ENCODE measurements around the gene GSS. TPM values are rescaled to one million over a fixed set of nuclear protein-coding genes. Genes with fewer than 3 reads are reported as not detected.

GSS gene
- total RNA-seq, 4 donors from 2014 or later, result 28.0 to 47.6 (median 35.6) TPM

DNA sequence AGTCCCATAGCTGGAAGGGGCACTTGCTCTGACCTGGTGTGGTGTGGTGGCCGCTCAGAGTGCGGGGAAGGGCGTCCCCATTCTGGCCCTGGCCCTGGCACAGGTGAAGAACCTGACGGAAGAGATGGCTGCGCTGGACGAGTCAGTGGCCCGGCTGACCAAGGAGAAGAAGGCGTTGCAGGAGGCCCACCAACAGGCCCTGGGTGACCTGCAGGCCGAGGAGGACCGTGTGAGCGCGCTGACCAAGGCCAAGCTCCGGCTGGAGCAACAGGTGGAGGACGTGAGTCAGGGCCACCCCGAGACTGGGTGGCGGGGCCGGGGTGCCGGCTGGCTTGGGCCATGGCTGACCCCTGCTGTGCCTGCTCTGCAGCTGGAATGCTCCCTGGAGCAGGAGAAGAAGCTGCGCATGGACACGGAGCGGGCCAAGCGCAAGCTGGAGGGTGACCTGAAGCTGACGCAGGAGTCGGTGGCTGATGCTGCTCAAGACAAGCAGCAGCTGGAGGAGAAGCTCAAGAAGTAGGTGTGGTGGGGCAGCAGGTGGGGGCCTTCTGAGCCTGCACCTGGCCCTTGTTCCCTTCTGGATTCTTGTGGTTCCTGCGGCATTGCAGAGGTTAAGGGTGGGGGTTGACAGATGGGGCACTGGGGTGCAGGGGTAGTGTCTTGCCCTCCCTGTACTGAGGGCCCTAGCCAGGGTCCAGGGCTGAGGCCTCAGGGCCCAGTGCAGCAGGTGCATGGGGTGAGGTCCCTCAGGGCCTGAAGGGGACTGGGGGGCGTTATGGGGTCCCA, 40.8 kb upstream of the GSS start:
- no peaks in the 10 kb centered on the region for H3K9me3 ChIP-seq
- 86% methylated on average over 14 of the region's 26 CpGs; no CpG with 5 or more reads in 1 of the 2 donors for WGBS, 2 donors (ENCODE audit: low coverage in 1 of 2)
- H3K36me3 ChIP-seq, result peaks cover 0 to 89% of the 10 kb centered on the region in 2 donors
- TF ChIP-seq EP300 (IDR thresholded peaks at IDR 0.05), result no peak
- TF ChIP-seq POLR2A (IDR thresholded peaks at IDR 0.05), result no peak
- TF ChIP-seq POLR2AphosphoS5 (IDR thresholded peaks at IDR 0.05), result no peak
- TF ChIP-seq, protein P1, sequence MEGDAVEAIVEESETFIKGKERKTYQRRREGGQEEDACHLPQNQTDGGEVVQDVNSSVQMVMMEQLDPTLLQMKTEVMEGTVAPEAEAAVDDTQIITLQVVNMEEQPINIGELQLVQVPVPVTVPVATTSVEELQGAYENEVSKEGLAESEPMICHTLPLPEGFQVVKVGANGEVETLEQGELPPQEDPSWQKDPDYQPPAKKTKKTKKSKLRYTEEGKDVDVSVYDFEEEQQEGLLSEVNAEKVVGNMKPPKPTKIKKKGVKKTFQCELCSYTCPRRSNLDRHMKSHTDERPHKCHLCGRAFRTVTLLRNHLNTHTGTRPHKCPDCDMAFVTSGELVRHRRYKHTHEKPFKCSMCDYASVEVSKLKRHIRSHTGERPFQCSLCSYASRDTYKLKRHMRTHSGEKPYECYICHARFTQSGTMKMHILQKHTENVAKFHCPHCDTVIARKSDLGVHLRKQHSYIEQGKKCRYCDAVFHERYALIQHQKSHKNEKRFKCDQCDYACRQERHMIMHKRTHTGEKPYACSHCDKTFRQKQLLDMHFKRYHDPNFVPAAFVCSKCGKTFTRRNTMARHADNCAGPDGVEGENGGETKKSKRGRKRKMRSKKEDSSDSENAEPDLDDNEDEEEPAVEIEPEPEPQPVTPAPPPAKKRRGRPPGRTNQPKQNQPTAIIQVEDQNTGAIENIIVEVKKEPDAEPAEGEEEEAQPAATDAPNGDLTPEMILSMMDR (IDR thresholded peaks at IDR 0.05), result no peak
- H3K27ac ChIP-seq, result no peak overlapping the region
- peaks cover 0 to 16% (median 7%) of the 10 kb centered on the region in 3 donors for H3K4me1 ChIP-seq
- no peak overlapping the region for H3K4me3 ChIP-seq
- no peak for ATAC-seq
- no peaks in the 10 kb centered on the region for H3K27me3 ChIP-seq

DNA sequence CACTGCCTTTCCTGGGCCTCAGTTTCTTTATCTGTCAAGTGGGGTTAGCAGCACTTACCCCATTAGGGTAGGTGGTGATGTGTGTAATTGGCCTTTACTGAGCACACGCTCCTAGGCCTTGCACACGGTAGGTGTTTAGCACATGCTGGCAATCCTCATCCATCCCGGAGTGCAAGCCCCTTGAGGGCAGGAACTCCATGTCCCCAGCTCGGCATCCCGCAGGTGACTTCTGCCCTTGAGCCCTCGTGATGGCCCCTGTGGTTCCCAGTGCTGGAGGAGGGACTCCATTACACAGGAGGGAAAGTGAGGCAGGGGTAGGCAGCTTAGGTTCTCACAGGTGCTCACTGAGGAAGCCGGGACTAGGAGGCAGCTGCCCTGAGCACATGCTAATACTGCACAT, 40.1 kb upstream of the GSS start:
- H3K27ac ChIP-seq, result no peak overlapping the region
- no peak for ATAC-seq
- peaks cover 0 to 16% (median 7%) of the 10 kb centered on the region in 3 donors for H3K4me1 ChIP-seq
- H3K36me3 ChIP-seq, result peaks cover 0 to 82% of the 10 kb centered on the region in 2 donors
- TF ChIP-seq EP300 (IDR thresholded peaks at IDR 0.05) (no peak), POLR2A (IDR thresholded peaks at IDR 0.05) (no peak), POLR2AphosphoS5 (IDR thresholded peaks at IDR 0.05) (no peak)
- TF ChIP-seq, protein P1 (IDR thresholded peaks at IDR 0.05), result no peak
- H3K9me3 ChIP-seq, result no peaks in the 10 kb centered on the region
- no peak overlapping the region for H3K4me3 ChIP-seq
- WGBS, 2 donors (ENCODE audit: low coverage in 1 of 2), result no CpG with 5 or more reads among the region's 7 CpGs
- no peaks in the 10 kb centered on the region for H3K27me3 ChIP-seq

DNA sequence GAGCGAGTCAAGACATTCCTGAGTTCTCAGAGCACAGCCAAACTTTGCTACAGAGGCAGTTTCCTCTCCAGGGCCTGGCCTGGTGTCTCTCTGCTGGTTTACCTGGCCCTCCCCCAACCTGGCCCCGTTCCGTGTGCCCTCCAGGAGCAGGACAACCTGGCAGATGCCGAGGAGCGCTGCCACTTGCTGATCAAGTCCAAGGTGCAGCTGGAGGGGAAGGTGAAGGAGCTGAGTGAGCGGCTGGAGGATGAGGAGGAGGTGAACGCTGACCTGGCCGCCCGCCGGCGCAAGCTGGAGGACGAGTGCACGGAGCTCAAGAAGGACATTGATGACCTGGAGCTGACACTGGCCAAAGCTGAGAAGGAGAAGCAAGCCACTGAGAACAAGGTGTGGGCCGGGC, 39.6 kb upstream of the GSS start:
- H3K4me3 ChIP-seq, result no peak overlapping the region
- no peak overlapping the region for H3K27ac ChIP-seq
- no peaks in the 10 kb centered on the region for H3K27me3 ChIP-seq
- H3K9me3 ChIP-seq, result no peaks in the 10 kb centered on the region
- no peak for ATAC-seq
- TF ChIP-seq, protein P1 (IDR thresholded peaks at IDR 0.05), result no peak
- no peak for TF ChIP-seq POLR2A (IDR thresholded peaks at IDR 0.05)
- no peak for TF ChIP-seq POLR2AphosphoS5 (IDR thresholded peaks at IDR 0.05)
- TF ChIP-seq EP300 (IDR thresholded peaks at IDR 0.05), result no peak
- peaks cover 0 to 77% of the 10 kb centered on the region in 2 donors for H3K36me3 ChIP-seq
- WGBS, 2 donors (ENCODE audit: low coverage in 1 of 2), result 100% methylated on average over 1 of the region's 14 CpGs; no CpG with 5 or more reads in 1 of the 2 donors
- peaks cover 0 to 16% (median 7%) of the 10 kb centered on the region in 3 donors for H3K4me1 ChIP-seq

DNA sequence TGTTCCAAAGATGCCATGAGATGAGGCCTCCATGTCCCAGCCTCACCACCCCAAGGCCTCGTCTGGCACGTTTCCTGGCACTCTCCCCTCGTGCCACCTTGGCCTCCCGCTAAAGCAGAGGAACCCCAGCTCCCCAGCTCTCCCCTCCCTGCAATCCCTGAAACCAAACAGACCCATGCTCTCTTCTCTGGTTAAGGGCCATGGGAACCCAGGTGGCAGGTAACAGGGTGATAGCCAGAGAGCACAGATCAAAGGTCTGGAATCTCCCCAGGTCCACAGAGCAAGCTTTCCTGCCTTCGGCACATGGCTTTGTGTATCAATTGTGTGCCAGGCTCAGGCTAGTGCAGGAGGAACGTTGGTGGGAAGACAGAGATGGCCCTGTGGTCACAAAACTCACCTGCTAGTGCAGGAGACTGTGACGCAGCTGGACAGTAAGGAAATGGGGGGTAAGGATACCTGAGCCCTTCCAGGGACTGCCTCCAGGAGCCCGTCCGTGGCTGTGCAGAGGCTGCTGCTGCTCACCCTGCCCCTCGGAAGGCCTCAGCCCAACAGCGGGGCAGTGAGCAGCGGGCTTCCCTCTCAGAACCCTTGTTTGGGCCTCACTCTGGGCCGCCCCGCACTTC, 39.0 kb upstream of the GSS start:
- peaks cover 0 to 16% (median 7%) of the 10 kb centered on the region in 3 donors for H3K4me1 ChIP-seq
- no peaks in the 10 kb centered on the region for H3K27me3 ChIP-seq
- H3K36me3 ChIP-seq, result peaks cover 0 to 71% of the 10 kb centered on the region in 2 donors
- no peak for TF ChIP-seq POLR2AphosphoS5 (IDR thresholded peaks at IDR 0.05)
- TF ChIP-seq POLR2A (IDR thresholded peaks at IDR 0.05), result no peak
- TF ChIP-seq, protein P1 (IDR thresholded peaks at IDR 0.05), result no peak
- no peak for TF ChIP-seq EP300 (IDR thresholded peaks at IDR 0.05)
- no peak overlapping the region for H3K27ac ChIP-seq
- no peaks in the 10 kb centered on the region for H3K9me3 ChIP-seq
- ATAC-seq, result no peak
- 69 to 70% methylated on average over 4 to 6 of the region's 14 CpGs for WGBS, 2 donors (ENCODE audit: low coverage in 1 of 2)
- no peak overlapping the region for H3K4me3 ChIP-seq

Data from gastroesophageal sphincter (tissue), 4 donors.